HEK293T (cell line): ENCODE measurements around the gene STPG3.

Source experiments
- CTCF ChIA-PET: fragments of 350-600 bp; formaldehyde crosslinking; extraction: SDS; loops from one replicate; lab custom pipeline; 2021; ENCODE audit warnings: antibody characterized with exemption, inconsistent platforms; lab: Yijun Ruan, JAX
- POLR2A ChIA-PET: fragments of 350-600 bp; formaldehyde crosslinking; extraction: SDS; loops from one replicate; lab custom pipeline; 2020; ENCODE audit warnings: antibody characterized with exemption, inconsistent platforms; lab: Yijun Ruan, JAX
- DNase-seq: peaks from one replicate; pipeline ENCODE4 v3.0.0; 2012; ENCODE audit warnings: mixed read lengths; ENCODE audit errors: extremely low spot score
- ARNT ChIP-seq: fragments of 450-650 bp; IDR thresholded peaks from 2 replicates; pipeline ENCODE4 v1.6.1; 2017; ENCODE audit warnings: mild to moderate bottlenecking
- BHLHE40 ChIP-seq: fragments of 450-650 bp; IDR thresholded peaks from 2 replicates; pipeline ENCODE4 v1.6.1; 2016; ENCODE audit warnings: mild to moderate bottlenecking, moderate library complexity, borderline replicate concordance
- CTBP1 ChIP-seq: fragments of 450-650 bp; IDR thresholded peaks from 2 replicates; pipeline ENCODE4 v1.6.1; 2016; ENCODE audit warnings: borderline replicate concordance
- ELF4 ChIP-seq: fragments of 450-650 bp; IDR thresholded peaks from 2 replicates; pipeline ENCODE4 v1.6.1; 2017; ENCODE audit warnings: antibody characterized with exemption
- FOXA1 ChIP-seq: fragments of 450-650 bp; IDR thresholded peaks from 2 replicates; pipeline ENCODE4 v1.6.1; 2016; ENCODE audit warnings: mild to moderate bottlenecking
- FOXK2 ChIP-seq: fragments of 450-650 bp; IDR thresholded peaks from 2 replicates; pipeline ENCODE4 v1.6.1; 2016; ENCODE audit warnings: mild to moderate bottlenecking
- FOXM1 ChIP-seq: fragments of 450-650 bp; IDR thresholded peaks from 2 replicates; pipeline ENCODE4 v1.6.1; 2017; ENCODE audit warnings: mild to moderate bottlenecking, borderline replicate concordance
- HDGF ChIP-seq: fragments of 450-650 bp; IDR thresholded peaks from 2 replicates; pipeline ENCODE4 v1.6.1; 2017; ENCODE audit warnings: antibody characterized with exemption, borderline replicate concordance
- L3MBTL2 ChIP-seq: fragments of 450-650 bp; conservative IDR thresholded peaks from 2 replicates; pipeline ENCODE4 v1.6.1; 2016; ENCODE audit warnings: mild to moderate bottlenecking
- LEF1 ChIP-seq: fragments of 450-650 bp; IDR thresholded peaks from 2 replicates; pipeline ENCODE4 v1.6.1; 2017; ENCODE audit warnings: mild to moderate bottlenecking, borderline replicate concordance
- NFRKB ChIP-seq: fragments of 450-650 bp; IDR thresholded peaks from 2 replicates; pipeline ENCODE4 v1.6.1; 2016; ENCODE audit warnings: mild to moderate bottlenecking, moderate library complexity
- SP1 ChIP-seq: fragments of 450-650 bp; IDR thresholded peaks from 2 replicates; pipeline ENCODE4 v1.6.1; 2017
- SUZ12 ChIP-seq: fragments of 450-650 bp; IDR thresholded peaks from 2 replicates; pipeline ENCODE4 v1.6.1; 2016; ENCODE audit warnings: mild to moderate bottlenecking
- TARDBP ChIP-seq: fragments of 450-650 bp; IDR thresholded peaks from 2 replicates; pipeline ENCODE4 v1.6.1; 2016
- ZNF384 ChIP-seq: fragments of 450-650 bp; IDR thresholded peaks from 2 replicates; pipeline ENCODE4 v1.6.1; 2016
- TF ChIP-seq, protein P1 (sequence below): fragments of 450-650 bp; IDR thresholded peaks from 2 replicates; pipeline ENCODE4 v1.6.1; 2016

STPG3 gene

DNA sequence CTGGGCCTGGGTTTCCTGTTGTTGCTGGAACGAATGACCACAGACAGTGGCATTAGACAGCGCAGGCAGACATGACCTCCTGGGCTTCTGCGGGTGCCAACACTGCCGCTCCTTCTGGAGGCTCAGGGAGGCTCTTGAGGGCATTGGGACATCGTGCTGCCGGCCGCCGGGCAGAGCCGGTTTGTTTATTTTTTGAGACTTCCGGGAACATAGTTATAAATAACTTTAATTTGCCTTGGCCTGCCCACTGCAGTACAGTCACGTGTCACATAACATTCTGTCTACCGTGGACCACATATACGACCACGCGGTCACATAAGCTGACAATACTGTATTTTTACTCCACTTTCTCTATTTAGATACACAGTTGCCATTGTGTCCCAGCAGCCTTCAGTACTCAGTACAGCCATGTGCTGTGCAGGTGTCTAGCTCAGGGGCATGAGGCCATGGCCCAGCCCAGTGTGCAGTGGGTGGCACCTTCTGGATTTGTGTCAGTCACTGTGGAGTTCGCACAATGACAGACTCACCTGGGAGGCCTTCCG lies 18.2 kb downstream of the STPG3 start:
- DNase-seq: no peak
- POLR2A ChIA-PET: interaction anchor here (1.3 to 1.5 kb wide), 2 partner anchors 14 to 29 kb away, joined by 3 to 6 read pairs; partner anchors contain the start of genes NELFB and TUBB4B
- CTCF ChIA-PET: interaction anchor here (0.5 to 0.6 kb wide), 2 partner anchors 11 to 208 kb away, joined by 4 read pairs; no protein-coding TSS in a partner anchor
- no peak for TF ChIP-seq TARDBP
- TF ChIP-seq LEF1: no peak
- no peak for TF ChIP-seq SP1
- no peak for TF ChIP-seq ELF4
- no peak for TF ChIP-seq ARNT

DNA sequence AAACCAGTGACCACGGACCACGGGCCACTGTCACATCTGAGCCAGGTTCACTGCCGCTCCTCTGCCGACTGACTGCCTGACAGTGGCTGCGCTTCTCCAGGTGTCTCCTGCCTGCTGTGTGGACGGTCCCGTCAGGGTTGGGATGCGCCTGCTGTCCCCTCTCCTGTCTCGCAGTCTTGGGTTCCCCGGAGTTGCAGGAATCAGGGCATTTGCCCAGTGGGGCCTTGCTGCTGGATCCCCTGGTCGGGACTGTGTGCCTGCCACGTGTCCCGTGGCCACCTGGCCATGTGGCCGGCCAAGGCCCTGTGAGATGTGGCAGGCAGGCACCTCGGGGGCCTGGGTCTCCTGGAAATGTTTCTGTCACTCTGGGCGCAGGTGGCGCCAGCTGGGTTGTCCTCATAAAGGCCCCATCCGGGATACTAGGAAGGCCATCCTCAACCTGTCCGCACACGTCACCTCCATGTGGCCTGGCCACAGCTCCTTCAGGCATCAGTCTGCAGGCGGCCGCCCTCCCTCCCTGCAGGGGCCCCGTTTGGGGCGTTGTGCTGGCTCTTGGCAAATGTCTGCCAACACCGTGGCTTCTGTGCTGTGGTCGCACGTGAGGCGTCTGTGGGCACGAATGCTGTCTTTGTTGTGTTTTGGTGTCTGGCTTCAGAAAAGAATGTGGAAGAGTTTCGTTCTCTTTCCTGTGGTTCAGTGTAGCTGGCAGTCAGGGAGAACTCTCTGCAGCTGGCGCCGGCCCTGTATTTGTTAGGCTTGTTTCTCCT lies 20.0 kb downstream of the STPG3 start:
- ChIA-PET POLR2A (interaction anchor here (0.6 to 1.0 kb wide), 2 partner anchors 30 to 105 kb away, joined by 3 read pairs; no protein-coding TSS in a partner anchor), CTCF (interaction anchor here (0.6 kb wide), 1 partner anchor 18 kb away, joined by 3 read pairs; no protein-coding TSS in a partner anchor)
- DNase-seq: no peak
- no peak for TF ChIP-seq NFRKB
- TF ChIP-seq SP1: no peak
- TF ChIP-seq ELF4: no peak
- TF ChIP-seq FOXM1: no peak

DNA sequence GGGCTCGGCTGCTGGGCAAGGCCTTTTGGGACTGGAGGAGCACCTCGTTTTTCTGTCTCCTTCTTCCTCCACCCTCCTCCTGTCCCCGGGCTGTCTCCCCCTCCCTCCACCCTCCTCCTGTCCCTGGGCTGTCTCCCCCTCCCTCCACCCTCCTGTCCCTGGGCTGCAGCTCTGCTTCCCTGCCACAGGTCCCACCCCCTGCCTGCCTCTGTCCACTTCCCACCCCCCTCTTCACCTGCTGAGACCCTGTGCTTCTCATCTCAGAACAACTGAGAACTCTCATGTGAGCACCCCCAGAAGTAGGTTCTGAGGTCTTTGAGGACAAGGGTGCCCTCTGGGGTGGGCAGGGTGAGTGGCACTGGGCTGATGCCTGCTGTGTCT lies 20.6 kb downstream of the STPG3 start:
- ChIA-PET CTCF (interaction anchor here (0.6 kb wide), 1 partner anchor 18 kb away, joined by 3 read pairs; no protein-coding TSS in a partner anchor), POLR2A (interaction anchor here (0.6 kb wide), 1 partner anchor 105 kb away, joined by 3 read pairs; no protein-coding TSS in a partner anchor)
- DNase-seq: no peak
- TF ChIP-seq CTBP1: no peak
- no peak for TF ChIP-seq SP1
- no peak for TF ChIP-seq LEF1
- TF ChIP-seq TARDBP: no peak
- TF ChIP-seq ZNF384: no peak
- no peak for TF ChIP-seq HDGF
- TF ChIP-seq SUZ12: no peak
- TF ChIP-seq FOXM1: no peak
- TF ChIP-seq BHLHE40: no peak

DNA sequence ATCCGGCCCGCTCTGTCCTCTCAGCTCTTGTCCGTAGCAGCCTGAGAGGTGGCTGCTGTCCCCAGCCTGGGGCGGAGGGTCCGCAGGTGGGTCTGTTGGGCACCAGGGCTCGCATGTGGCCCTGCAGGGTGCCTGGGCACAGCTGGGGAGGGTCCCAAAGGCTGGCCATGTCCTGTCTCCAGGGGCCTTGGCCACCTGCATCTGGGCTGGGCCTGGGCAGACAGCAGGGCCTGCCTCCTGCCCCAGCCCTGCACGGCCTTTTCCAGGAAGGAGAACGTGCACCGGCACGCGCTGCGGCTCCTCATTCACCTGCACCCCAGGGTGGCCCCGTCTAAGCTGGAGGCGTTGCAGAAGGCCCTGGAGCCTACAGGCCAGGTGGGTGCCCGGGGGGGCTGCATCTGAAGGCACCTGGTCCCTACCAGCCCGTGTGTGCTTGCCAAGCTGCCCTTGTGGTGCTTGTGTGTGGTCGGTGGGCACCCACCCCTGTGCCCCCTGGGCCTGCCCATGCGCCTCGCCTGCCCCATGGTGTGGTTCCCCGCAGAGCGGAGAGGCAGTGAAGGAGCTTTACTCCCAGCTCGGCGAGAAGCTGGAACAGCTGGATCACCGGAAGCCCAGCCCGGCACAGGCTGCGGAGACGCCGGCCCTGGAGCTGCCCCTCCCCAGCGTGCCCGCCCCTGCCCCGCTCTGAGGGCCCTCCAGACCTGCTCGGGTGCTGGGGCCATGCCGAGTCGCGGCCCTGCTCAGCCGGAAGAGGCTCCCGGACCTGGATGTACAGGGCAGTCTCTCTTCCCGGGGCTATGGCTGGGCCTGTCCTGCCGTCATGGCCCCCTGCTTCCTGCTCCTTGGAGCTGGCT lies 21.4 kb downstream of the STPG3 start:
- ChIA-PET POLR2A (interaction anchor here (0.9 kb wide), 1 partner anchor 36 kb away, joined by 3 read pairs; no protein-coding TSS in a partner anchor), CTCF (interaction anchor here (0.9 kb wide), 1 partner anchor 36 kb away, joined by 3 read pairs; no protein-coding TSS in a partner anchor)
- no peak for DNase-seq
- no peak for TF ChIP-seq SUZ12
- no peak for TF ChIP-seq ZNF384
- TF ChIP-seq FOXM1: no peak
- no peak for TF ChIP-seq HDGF
- TF ChIP-seq SP1: no peak
- TF ChIP-seq FOXA1: no peak
- no peak for TF ChIP-seq L3MBTL2
- no peak for TF ChIP-seq NFRKB
- TF ChIP-seq CTBP1: no peak
- TF ChIP-seq TARDBP: no peak
- TF ChIP-seq BHLHE40: no peak
- TF ChIP-seq LEF1: no peak
- TF ChIP-seq, protein P1, sequence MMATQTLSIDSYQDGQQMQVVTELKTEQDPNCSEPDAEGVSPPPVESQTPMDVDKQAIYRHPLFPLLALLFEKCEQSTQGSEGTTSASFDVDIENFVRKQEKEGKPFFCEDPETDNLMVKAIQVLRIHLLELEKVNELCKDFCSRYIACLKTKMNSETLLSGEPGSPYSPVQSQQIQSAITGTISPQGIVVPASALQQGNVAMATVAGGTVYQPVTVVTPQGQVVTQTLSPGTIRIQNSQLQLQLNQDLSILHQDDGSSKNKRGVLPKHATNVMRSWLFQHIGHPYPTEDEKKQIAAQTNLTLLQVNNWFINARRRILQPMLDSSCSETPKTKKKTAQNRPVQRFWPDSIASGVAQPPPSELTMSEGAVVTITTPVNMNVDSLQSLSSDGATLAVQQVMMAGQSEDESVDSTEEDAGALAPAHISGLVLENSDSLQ: no peak
- no peak for TF ChIP-seq ARNT
- TF ChIP-seq ELF4: no peak
- no peak for TF ChIP-seq FOXK2

DNA sequence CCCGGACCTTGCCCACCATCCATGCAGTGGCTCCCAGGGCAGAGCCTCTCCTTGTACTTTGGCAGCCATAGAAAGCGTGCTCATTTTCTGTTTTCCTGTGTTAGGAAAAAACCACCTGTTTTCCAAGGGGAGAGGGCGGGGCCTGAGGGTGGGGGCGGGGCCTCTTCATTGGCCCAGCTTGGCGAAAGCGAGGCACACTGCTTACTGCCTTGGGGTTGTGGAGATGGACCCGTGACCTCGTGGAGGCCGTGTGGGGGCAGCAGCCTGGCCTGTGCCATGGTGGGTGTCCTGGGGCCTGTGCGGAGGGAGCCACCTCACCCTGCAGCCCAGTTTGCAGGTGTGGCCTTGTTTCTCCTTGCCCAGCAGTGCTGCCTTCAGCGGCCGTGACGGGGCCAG lies 22.0 kb downstream of the STPG3 start:
- DNase-seq: no peak
- TF ChIP-seq FOXM1: no peak
- no peak for TF ChIP-seq BHLHE40
- no peak for TF ChIP-seq CTBP1
- no peak for TF ChIP-seq L3MBTL2
- no peak for TF ChIP-seq SUZ12
- TF ChIP-seq HDGF: no peak
- TF ChIP-seq ELF4: no peak
- TF ChIP-seq, protein P1: no peak
- TF ChIP-seq FOXA1: no peak
- TF ChIP-seq TARDBP: no peak
- TF ChIP-seq ARNT: no peak
- no peak for TF ChIP-seq SP1
- ChIA-PET CTCF (interaction anchor here (0.9 kb wide), 1 partner anchor 36 kb away, joined by 3 read pairs; no protein-coding TSS in a partner anchor), POLR2A (interaction anchor here (0.9 kb wide), 1 partner anchor 36 kb away, joined by 3 read pairs; no protein-coding TSS in a partner anchor)
